Neural crest cell (in vitro differentiated cells): ENCODE measurements around the gene NIPA2. TPM values are rescaled to one million over a fixed set of nuclear protein-coding genes. Genes with fewer than 3 reads are reported as not detected.

Source experiments
- DNase-seq: peaks from one replicate; pipeline ENCODE4 v3.0.0; 2021; ENCODE audit warnings: low read depth, mixed read lengths, low spot score
- H3K27ac Mint-ChIP-seq: one replicate; pipeline ENCODE4 v1.8.0; 2021; ENCODE audit warnings: mild to moderate bottlenecking, mixed read lengths; ENCODE audit not compliant: unreplicated experiment
- H3K27me3 Mint-ChIP-seq: 2 replicates; pipeline ENCODE4 v1.8.0; 2021; ENCODE audit warnings: low read depth, mild to moderate bottlenecking, mixed read lengths
- H3K36me3 Mint-ChIP-seq: 2 replicates; pipeline ENCODE4 v1.8.0; 2021; ENCODE audit warnings: low read depth, mild to moderate bottlenecking, mixed read lengths
- H3K4me1 Mint-ChIP-seq: 2 replicates; pipeline ENCODE4 v1.8.0; 2021; ENCODE audit warnings: mixed read lengths
- H3K4me3 Mint-ChIP-seq: one replicate; pipeline ENCODE4 v1.8.0; 2021; ENCODE audit warnings: mild to moderate bottlenecking, mixed read lengths
- H3K9me3 Mint-ChIP-seq: 2 replicates; pipeline ENCODE4 v1.8.0; 2021; ENCODE audit warnings: mixed read lengths
- CTCF ChIP-seq: fragments of 200-600 bp; sonication (generic); conservative IDR thresholded peaks from 2 replicates; pipeline ENCODE4 v1.5.0; 2021; ENCODE audit warnings: antibody characterized with exemption, mild to moderate bottlenecking
- long read RNA-seq: library from polyadenylated mRNA; unstranded; transcript quantifications from one replicate; pipeline ENCODE4 v2.0.0, GENCODE V29; 2020
- total RNA-seq: library from RNA; stranded (reverse); gene quantifications from 2 replicates; pipeline ENCODE4 v1.2.1, GENCODE V29; 2021

NIPA2 gene
- 49.9 and 53.5 TPM in 2 replicates for total RNA-seq
- long read RNA-seq, transcript NIPA2-201 (8 exons, 3,233 nt): minor isoform, 12 of 90 reads
- long read RNA-seq, transcript NIPA2-203 (6 exons, 2,280 nt): major isoform, 33 of 90 reads
- long read RNA-seq, partial matches to known transcripts: 10 of 90 reads
- long read RNA-seq, other reads (novel, unspliced or antisense): 28 of 90 reads

GRCh38 chr15:22838292-22839042 lies at the start of gene NIPA2:
TSS of gene NIPA2 (plus strand) at chr15:22838666. CDS start at chr15:22851732, 13,066 bp downstream.
- DNase-seq: peak; percentile 99
- Mint-ChIP-seq H3K9me3 (no peaks in the 10 kb centered on the region), H3K27ac (peak within 1 kb of the TSS; percentile 91), H3K36me3 (peaks cover 2% of the 10 kb centered on the region), H3K4me1 (peaks cover 31% of the 10 kb centered on the region), H3K4me3 (peak within 1 kb of the TSS; percentile 96), H3K27me3 (peaks cover 2% of the 10 kb centered on the region)
- peak; percentile 24 for TF ChIP-seq CTCF

- peaks cover 4% of the 10 kb centered on the region for H3K36me3 Mint-ChIP-seq
- H3K9me3 Mint-ChIP-seq: peaks cover 2% of the 10 kb centered on the region
- TF ChIP-seq CTCF: no peak
- H3K27me3 Mint-ChIP-seq: no peaks in the 10 kb centered on the region
- peaks cover 9% of the 10 kb centered on the region for H3K4me1 Mint-ChIP-seq
- H3K4me3 Mint-ChIP-seq: no peak overlapping the region
- no peak overlapping the region for H3K27ac Mint-ChIP-seq
- DNase-seq: no peak
Observed at GRCh38 chr15:22794063-22794462, 44.4 kb upstream of the NIPA2 start.

GRCh38 chr15:22794621-22795167 lies 43.8 kb upstream of the NIPA2 start:
- no peaks in the 10 kb centered on the region for H3K36me3 Mint-ChIP-seq
- H3K4me3 Mint-ChIP-seq: no peak overlapping the region
- no peak overlapping the region for H3K27ac Mint-ChIP-seq
- no peak for TF ChIP-seq CTCF
- no peaks in the 10 kb centered on the region for H3K27me3 Mint-ChIP-seq
- no peak for DNase-seq
- H3K9me3 Mint-ChIP-seq: no peaks in the 10 kb centered on the region
- peaks cover 9% of the 10 kb centered on the region for H3K4me1 Mint-ChIP-seq

- Mint-ChIP-seq H3K9me3 (no peaks in the 10 kb centered on the region), H3K4me3 (no peak overlapping the region), H3K36me3 (no peaks in the 10 kb centered on the region), H3K4me1 (peaks cover 9% of the 10 kb centered on the region), H3K27me3 (no peaks in the 10 kb centered on the region), H3K27ac (no peak overlapping the region)
- no peak for DNase-seq
- no peak for TF ChIP-seq CTCF
Observed at GRCh38 chr15:22795206-22796063, 43.0 kb upstream of the NIPA2 start.

- Mint-ChIP-seq H3K36me3 (no peaks in the 10 kb centered on the region), H3K4me1 (peaks cover 9% of the 10 kb centered on the region), H3K27me3 (no peaks in the 10 kb centered on the region), H3K4me3 (no peak overlapping the region), H3K9me3 (no peaks in the 10 kb centered on the region), H3K27ac (no peak overlapping the region)
- DNase-seq: no peak
- TF ChIP-seq CTCF: no peak
Observed at GRCh38 chr15:22796079-22796478, 42.4 kb upstream of the NIPA2 start.
